ENCODE data around the gene OR5M11.
"Not testable (repeated sequence)": the region's sequence is repeated elsewhere in the genome, so short reads cannot be mapped to it uniquely, and the experiment has no call there.

OR5M11 gene

GRCh38 chr11:56543157-56543556 is at the start of gene OR5M11:
OR5M11 (minus strand) TSS chr11:56543257; CDS start chr11:56543257, 0 bp downstream.
- Histone ChIP-seq H3K27me3 (ENCODE audit: control insufficient read depth in 5 of 5, insufficient read depth in 4 of 5, low read length in 5 of 5) (peaks cover 0 to 3% (median 0%) of the 10 kb centered on the region in 5 donors), H3K4me3 (ENCODE audit: low read depth in 1 of 5, low read length in 5 of 5) (no peak within 1 kb of the TSS), H3K9me3 (ENCODE audit: control insufficient read depth in 5 of 5, low read length in 5 of 5) (peaks cover 0 to 8% (median 0%) of the 10 kb centered on the region in 5 donors), H3K27ac (ENCODE audit: low read depth, low read length) (no peak within 1 kb of the TSS), H3K36me3 (ENCODE audit: control insufficient read depth in 5 of 5, insufficient read depth in 5 of 5, low read length in 5 of 5) (no peaks in the 10 kb centered on the region), H3K9ac (ENCODE audit: low read length in 5 of 5) (no peak within 1 kb of the TSS), H3K4me1 (ENCODE audit: control insufficient read depth in 5 of 5, insufficient read depth in 5 of 5, low read length in 5 of 5) (no peaks in the 10 kb centered on the region)

DNA sequence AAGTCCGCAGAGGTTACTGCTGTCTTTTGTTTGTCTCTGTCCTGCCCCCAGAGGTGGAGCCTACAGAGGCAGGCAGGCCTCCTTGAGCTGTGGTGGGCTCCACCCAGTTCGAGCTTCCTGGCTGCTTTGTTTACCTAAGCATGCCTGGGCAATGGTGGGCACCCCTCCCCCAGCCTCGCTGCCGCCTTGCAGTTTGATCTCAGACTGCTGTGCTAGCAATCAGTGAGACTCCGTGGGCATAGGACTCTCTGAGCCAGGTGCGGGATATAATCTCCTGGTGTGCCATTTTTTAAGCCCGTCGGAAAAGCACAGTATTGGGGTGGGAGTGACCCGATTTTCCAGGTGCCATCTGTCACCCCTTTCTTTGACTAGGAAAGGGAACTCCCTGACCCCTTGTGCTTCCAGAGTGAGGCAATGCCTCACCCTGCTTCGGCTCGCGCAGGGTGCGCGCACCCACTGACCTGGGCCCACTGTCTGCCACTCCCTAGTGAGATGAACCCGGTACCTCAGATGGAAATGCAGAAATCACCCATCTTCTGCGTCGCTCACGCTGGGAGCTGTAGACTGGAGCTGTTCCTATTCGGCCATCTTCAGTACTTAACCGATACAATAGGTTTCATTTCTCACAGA is 49.1 kb upstream of the OR5M11 start:
- H3K27me3 ChIP-seq (ENCODE audit: control insufficient read depth in 5 of 5, insufficient read depth in 4 of 5, low read length in 5 of 5); H3K27ac ChIP-seq (ENCODE audit: low read depth, low read length); H3K4me3 ChIP-seq (ENCODE audit: low read depth in 1 of 5, low read length in 5 of 5); H3K9ac ChIP-seq (ENCODE audit: low read length in 5 of 5); H3K36me3 ChIP-seq (ENCODE audit: control insufficient read depth in 5 of 5, insufficient read depth in 5 of 5, low read length in 5 of 5); H3K4me1 ChIP-seq (ENCODE audit: control insufficient read depth in 5 of 5, insufficient read depth in 5 of 5, low read length in 5 of 5); H3K9me3 ChIP-seq (ENCODE audit: control insufficient read depth in 5 of 5, low read length in 5 of 5): not testable (repeated sequence)

GRCh38 chr11:56577621-56578020 is 34.6 kb upstream of the OR5M11 start, which contains the start of gene OR5M10:
OR5M10 (minus strand) TSS chr11:56577721; CDS start chr11:56577721, 0 bp downstream.
- no peaks in the 10 kb centered on the region for H3K4me1 ChIP-seq (ENCODE audit: control insufficient read depth in 5 of 5, insufficient read depth in 5 of 5, low read length in 5 of 5)
- no peaks in the 10 kb centered on the region for H3K27me3 ChIP-seq (ENCODE audit: control insufficient read depth in 5 of 5, insufficient read depth in 4 of 5, low read length in 5 of 5)
- no peak within 1 kb of the TSS for H3K4me3 ChIP-seq (ENCODE audit: low read depth in 1 of 5, low read length in 5 of 5)
- H3K36me3 ChIP-seq (ENCODE audit: control insufficient read depth in 5 of 5, insufficient read depth in 5 of 5, low read length in 5 of 5): no peaks in the 10 kb centered on the region
- H3K27ac ChIP-seq (ENCODE audit: low read depth, low read length): no peak within 1 kb of the TSS
- H3K9me3 ChIP-seq (ENCODE audit: control insufficient read depth in 5 of 5, low read length in 5 of 5): no peaks in the 10 kb centered on the region
- H3K9ac ChIP-seq (ENCODE audit: low read length in 5 of 5): no peak within 1 kb of the TSS

- no peak overlapping the region for H3K9ac ChIP-seq (ENCODE audit: low read length in 5 of 5)
- no peaks in the 10 kb centered on the region for H3K27me3 ChIP-seq (ENCODE audit: control insufficient read depth in 5 of 5, insufficient read depth in 4 of 5, low read length in 5 of 5)
- no peaks in the 10 kb centered on the region for H3K9me3 ChIP-seq (ENCODE audit: control insufficient read depth in 5 of 5, low read length in 5 of 5)
- no peaks in the 10 kb centered on the region for H3K4me1 ChIP-seq (ENCODE audit: control insufficient read depth in 5 of 5, insufficient read depth in 5 of 5, low read length in 5 of 5)
- H3K27ac ChIP-seq (ENCODE audit: low read depth, low read length): no peak overlapping the region
- no peak overlapping the region for H3K4me3 ChIP-seq (ENCODE audit: low read depth in 1 of 5, low read length in 5 of 5)
- H3K36me3 ChIP-seq (ENCODE audit: control insufficient read depth in 5 of 5, insufficient read depth in 5 of 5, low read length in 5 of 5): no peaks in the 10 kb centered on the region
Measured at GRCh38 chr11:56558574-56558973, 15.5 kb upstream of the OR5M11 start.

GRCh38 chr11:56554691-56555090 is 11.6 kb upstream of the OR5M11 start:
- H3K9ac ChIP-seq (ENCODE audit: low read length in 5 of 5); H3K36me3 ChIP-seq (ENCODE audit: control insufficient read depth in 5 of 5, insufficient read depth in 5 of 5, low read length in 5 of 5); H3K4me3 ChIP-seq (ENCODE audit: low read depth in 1 of 5, low read length in 5 of 5); H3K9me3 ChIP-seq (ENCODE audit: control insufficient read depth in 5 of 5, low read length in 5 of 5); H3K27ac ChIP-seq (ENCODE audit: low read depth, low read length); H3K4me1 ChIP-seq (ENCODE audit: control insufficient read depth in 5 of 5, insufficient read depth in 5 of 5, low read length in 5 of 5); H3K27me3 ChIP-seq (ENCODE audit: control insufficient read depth in 5 of 5, insufficient read depth in 4 of 5, low read length in 5 of 5): not testable (repeated sequence)

- no peak overlapping the region for H3K27ac ChIP-seq (ENCODE audit: low read depth, low read length)
- H3K27me3 ChIP-seq (ENCODE audit: control insufficient read depth in 5 of 5, insufficient read depth in 4 of 5, low read length in 5 of 5): peaks cover 0 to 3% (median 0%) of the 10 kb centered on the region in 5 donors
- peaks cover 0 to 8% (median 0%) of the 10 kb centered on the region in 5 donors for H3K9me3 ChIP-seq (ENCODE audit: control insufficient read depth in 5 of 5, low read length in 5 of 5)
- H3K4me3 ChIP-seq (ENCODE audit: low read depth in 1 of 5, low read length in 5 of 5): no peak overlapping the region
- no peaks in the 10 kb centered on the region for H3K36me3 ChIP-seq (ENCODE audit: control insufficient read depth in 5 of 5, insufficient read depth in 5 of 5, low read length in 5 of 5)
- no peak overlapping the region for H3K9ac ChIP-seq (ENCODE audit: low read length in 5 of 5)
- H3K4me1 ChIP-seq (ENCODE audit: control insufficient read depth in 5 of 5, insufficient read depth in 5 of 5, low read length in 5 of 5): no peaks in the 10 kb centered on the region
Measured at GRCh38 chr11:56545531-56545930, 2.5 kb upstream of the OR5M11 start.

DNA sequence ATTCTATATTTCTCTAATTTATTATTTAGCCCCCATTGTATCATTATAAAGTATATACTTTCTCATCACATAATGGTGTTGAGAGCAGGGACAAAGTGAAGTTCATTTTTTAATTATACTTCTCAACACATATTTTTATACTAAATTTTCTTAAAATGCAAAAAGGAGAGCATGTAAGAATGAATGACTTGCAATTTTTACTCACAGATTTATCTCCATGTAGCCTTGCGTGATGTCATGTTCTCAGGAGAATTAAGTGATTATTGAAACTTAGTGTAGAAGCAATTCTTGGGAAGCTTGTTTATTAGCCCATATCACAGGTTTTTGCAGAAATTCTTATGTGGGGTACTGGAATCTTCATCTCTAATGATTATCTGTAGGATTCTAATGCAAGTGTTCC is 682 bp upstream of the OR5M11 start:
- Histone ChIP-seq H3K9ac (ENCODE audit: low read length in 5 of 5) (no peak overlapping the region), H3K36me3 (ENCODE audit: control insufficient read depth in 5 of 5, insufficient read depth in 5 of 5, low read length in 5 of 5) (no peaks in the 10 kb centered on the region), H3K9me3 (ENCODE audit: control insufficient read depth in 5 of 5, low read length in 5 of 5) (peaks cover 0 to 8% (median 0%) of the 10 kb centered on the region in 5 donors), H3K4me3 (ENCODE audit: low read depth in 1 of 5, low read length in 5 of 5) (no peak overlapping the region), H3K27me3 (ENCODE audit: control insufficient read depth in 5 of 5, insufficient read depth in 4 of 5, low read length in 5 of 5) (peaks cover 0 to 3% (median 0%) of the 10 kb centered on the region in 5 donors), H3K27ac (ENCODE audit: low read depth, low read length) (no peak overlapping the region), H3K4me1 (ENCODE audit: control insufficient read depth in 5 of 5, insufficient read depth in 5 of 5, low read length in 5 of 5) (no peaks in the 10 kb centered on the region)

- H3K27ac ChIP-seq (ENCODE audit: low read depth, low read length): no peak overlapping the region
Measured at GRCh38 chr11:56533054-56533740, 9.9 kb downstream of the OR5M11 start.

GRCh38 chr11:56531856-56532255 is 11.2 kb downstream of the OR5M11 start:
- Histone ChIP-seq H3K9ac (ENCODE audit: low read length in 5 of 5) (no peak overlapping the region), H3K9me3 (ENCODE audit: control insufficient read depth in 5 of 5, low read length in 5 of 5) (peaks cover 0 to 3% (median 0%) of the 10 kb centered on the region in 5 donors), H3K36me3 (ENCODE audit: control insufficient read depth in 5 of 5, insufficient read depth in 5 of 5, low read length in 5 of 5) (no peaks in the 10 kb centered on the region), H3K27me3 (ENCODE audit: control insufficient read depth in 5 of 5, insufficient read depth in 4 of 5, low read length in 5 of 5) (no peaks in the 10 kb centered on the region), H3K4me1 (ENCODE audit: control insufficient read depth in 5 of 5, insufficient read depth in 5 of 5, low read length in 5 of 5) (no peaks in the 10 kb centered on the region), H3K4me3 (ENCODE audit: low read depth in 1 of 5, low read length in 5 of 5) (no peak overlapping the region), H3K27ac (ENCODE audit: low read depth, low read length) (no peak overlapping the region)

More at GRCh38 chr11:56533054-56533740, 9.9 kb downstream of the OR5M11 start:
- Histone ChIP-seq H3K4me3 (ENCODE audit: low read depth in 1 of 5, low read length in 5 of 5) (no peak overlapping the region), H3K4me1 (ENCODE audit: control insufficient read depth in 5 of 5, insufficient read depth in 5 of 5, low read length in 5 of 5) (no peaks in the 10 kb centered on the region), H3K9ac (ENCODE audit: low read length in 5 of 5) (no peak overlapping the region), H3K36me3 (ENCODE audit: control insufficient read depth in 5 of 5, insufficient read depth in 5 of 5, low read length in 5 of 5) (no peaks in the 10 kb centered on the region), H3K27me3 (ENCODE audit: control insufficient read depth in 5 of 5, insufficient read depth in 4 of 5, low read length in 5 of 5) (no peaks in the 10 kb centered on the region), H3K9me3 (ENCODE audit: control insufficient read depth in 5 of 5, low read length in 5 of 5) (peaks cover 0 to 3% (median 0%) of the 10 kb centered on the region in 5 donors)

- Histone ChIP-seq H3K4me1 (ENCODE audit: control insufficient read depth in 5 of 5, insufficient read depth in 5 of 5, low read length in 5 of 5) (no peaks in the 10 kb centered on the region), H3K27ac (ENCODE audit: low read depth, low read length) (no peak overlapping the region), H3K4me3 (ENCODE audit: low read depth in 1 of 5, low read length in 5 of 5) (no peak overlapping the region), H3K9me3 (ENCODE audit: control insufficient read depth in 5 of 5, low read length in 5 of 5) (no peaks in the 10 kb centered on the region), H3K36me3 (ENCODE audit: control insufficient read depth in 5 of 5, insufficient read depth in 5 of 5, low read length in 5 of 5) (no peaks in the 10 kb centered on the region), H3K27me3 (ENCODE audit: control insufficient read depth in 5 of 5, insufficient read depth in 4 of 5, low read length in 5 of 5) (no peaks in the 10 kb centered on the region), H3K9ac (ENCODE audit: low read length in 5 of 5) (no peak overlapping the region)
Measured at GRCh38 chr11:56522008-56522407, 21.0 kb downstream of the OR5M11 start.
